Activated CD4-positive, alpha-beta memory T cell treated with anti-CD3 and anti-CD28 coated beads, Interleukin-2, amount 10 ng/mL, durations not matched to agents 7 days and 5 days (primary cell): Measurements from ENCODE around the gene ESRRB. TPM values are rescaled to one million over a fixed set of nuclear protein-coding genes. Genes with fewer than 3 reads are reported as not detected.

Source experiments
- CTCF ChIA-PET: fragments of 350-600 bp; sonication (Branson Sonifier 250); formaldehyde crosslinking; loops from one replicate; lab custom pipeline; 2021; ENCODE audit warnings: antibody characterized with exemption, inconsistent platforms; lab: Charles Lee
- POLR2A ChIA-PET: fragments of 350-600 bp; sonication (Branson Sonifier 250); formaldehyde crosslinking; loops from one replicate; lab custom pipeline; 2021; ENCODE audit warnings: antibody characterized with exemption; lab: Charles Lee
- DNase-seq: peaks from one replicate; pipeline ENCODE4 v3.0.0-alpha.2; 2020
- H3K27ac Mint-ChIP-seq: one replicate; pipeline ENCODE4 v1.8.0; 2021; ENCODE audit warnings: mild to moderate bottlenecking, mixed read lengths
- H3K27me3 Mint-ChIP-seq: one replicate; pipeline ENCODE4 v1.8.0; 2021; ENCODE audit warnings: mixed read lengths
- H3K36me3 Mint-ChIP-seq: one replicate; pipeline ENCODE4 v1.8.0; 2021; ENCODE audit warnings: low read depth, mixed read lengths
- H3K4me1 Mint-ChIP-seq: one replicate; pipeline ENCODE4 v1.8.0; 2021; ENCODE audit warnings: mixed read lengths
- H3K4me3 Mint-ChIP-seq: one replicate; pipeline ENCODE4 v1.8.0; 2021; ENCODE audit warnings: mild to moderate bottlenecking, mixed read lengths
- H3K9me3 Mint-ChIP-seq: one replicate; pipeline ENCODE4 v1.8.0; 2021; ENCODE audit warnings: mixed read lengths
- total RNA-seq, 2 experiments: library from RNA; stranded (reverse); gene quantifications; one replicate each; pipeline ENCODE4 v1.2.3, GENCODE V29; 2021

Gene ESRRB
- total RNA-seq, 2 experiments from 2014 or later = 0.05 to 0.10 TPM

DNA sequence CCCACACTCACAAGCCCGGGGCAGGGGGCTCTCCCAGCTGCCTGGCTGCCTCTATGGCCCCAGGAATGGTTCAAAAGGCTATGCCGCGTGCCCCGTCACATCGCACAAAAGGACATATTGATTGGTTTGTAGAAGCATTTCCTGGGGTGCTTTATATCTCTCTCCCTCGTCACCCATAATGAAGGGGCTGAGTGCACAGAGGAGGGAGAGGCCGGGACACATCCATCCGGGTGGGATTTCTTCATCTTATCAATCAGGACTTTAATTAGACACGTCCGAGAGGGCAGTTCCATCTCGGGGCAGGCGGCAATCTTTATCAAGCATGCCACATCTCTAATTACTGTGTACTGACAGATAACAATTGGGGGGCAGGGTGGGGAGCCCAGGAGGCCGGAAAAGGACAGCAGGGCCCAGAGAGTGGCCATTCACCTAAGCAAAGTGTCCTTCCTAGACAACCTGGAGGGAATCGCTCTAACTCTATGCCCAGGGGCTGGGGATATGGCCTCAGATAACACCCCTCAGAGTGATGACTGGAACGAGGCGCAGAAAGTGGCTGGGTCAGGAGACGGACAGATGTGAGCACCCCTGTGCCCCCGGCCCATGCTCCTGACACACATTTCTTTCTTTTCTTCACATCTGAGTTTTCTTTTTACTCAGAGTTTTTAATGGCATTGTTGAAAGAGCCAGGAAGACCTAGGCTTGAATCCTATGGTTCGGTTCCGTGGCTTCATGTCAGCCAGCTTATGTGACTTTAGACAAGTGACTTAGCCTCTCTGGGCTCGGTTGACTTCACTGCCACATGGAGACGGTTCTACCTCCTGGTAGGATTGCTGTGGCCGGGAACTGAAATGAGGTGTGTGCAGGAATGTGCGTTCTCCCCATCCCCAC, 36.0 kb upstream of the ESRRB start:
- H3K36me3 Mint-ChIP-seq = no peaks in the 10 kb centered on the region

DNA sequence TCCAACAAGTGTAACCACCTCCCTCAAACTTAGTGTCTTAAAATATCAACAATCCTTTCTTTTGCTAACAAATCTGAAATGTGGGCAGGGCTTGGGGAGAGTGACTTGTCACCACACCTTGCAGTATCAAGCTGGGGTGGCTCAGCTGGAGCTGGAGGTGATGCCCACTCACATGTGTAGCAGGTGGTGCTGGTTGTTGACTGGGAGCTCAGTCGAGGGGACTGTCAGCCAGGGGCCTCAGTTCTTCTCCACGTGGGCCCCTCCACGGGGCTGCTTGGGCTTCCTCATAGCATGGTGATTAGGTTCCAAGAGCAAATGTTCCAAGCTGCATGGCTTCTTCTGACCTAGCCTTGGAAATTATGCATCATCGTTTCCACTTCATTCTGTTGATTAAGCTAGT, 32.6 kb upstream of the ESRRB start:
- Mint-ChIP-seq H3K27me3 (peaks cover 6% of the 10 kb centered on the region), H3K27ac (no peak overlapping the region), H3K9me3 (no peaks in the 10 kb centered on the region), H3K36me3 (no peaks in the 10 kb centered on the region), H3K4me1 (no peaks in the 10 kb centered on the region), H3K4me3 (no peak overlapping the region)
- DNase-seq = no peak
- ChIA-PET POLR2A (no interaction called here), CTCF (interaction anchor here (0.9 kb wide), 1 partner anchor 292 kb away, joined by 3 read pairs; no protein-coding TSS in a partner anchor)

More for the DNA sequence above, 36.0 kb upstream of the ESRRB start:
- Mint-ChIP-seq H3K9me3 (no peaks in the 10 kb centered on the region), H3K27me3 (peaks cover 11% of the 10 kb centered on the region), H3K4me3 (no peak overlapping the region), H3K4me1 (no peaks in the 10 kb centered on the region), H3K27ac (no peak overlapping the region)
- CTCF ChIA-PET = interaction anchor here (1.0 kb wide), 1 partner anchor 289 kb away, joined by 3 read pairs; no protein-coding TSS in a partner anchor
- DNase-seq = no peak
- POLR2A ChIA-PET = no interaction called here

DNA sequence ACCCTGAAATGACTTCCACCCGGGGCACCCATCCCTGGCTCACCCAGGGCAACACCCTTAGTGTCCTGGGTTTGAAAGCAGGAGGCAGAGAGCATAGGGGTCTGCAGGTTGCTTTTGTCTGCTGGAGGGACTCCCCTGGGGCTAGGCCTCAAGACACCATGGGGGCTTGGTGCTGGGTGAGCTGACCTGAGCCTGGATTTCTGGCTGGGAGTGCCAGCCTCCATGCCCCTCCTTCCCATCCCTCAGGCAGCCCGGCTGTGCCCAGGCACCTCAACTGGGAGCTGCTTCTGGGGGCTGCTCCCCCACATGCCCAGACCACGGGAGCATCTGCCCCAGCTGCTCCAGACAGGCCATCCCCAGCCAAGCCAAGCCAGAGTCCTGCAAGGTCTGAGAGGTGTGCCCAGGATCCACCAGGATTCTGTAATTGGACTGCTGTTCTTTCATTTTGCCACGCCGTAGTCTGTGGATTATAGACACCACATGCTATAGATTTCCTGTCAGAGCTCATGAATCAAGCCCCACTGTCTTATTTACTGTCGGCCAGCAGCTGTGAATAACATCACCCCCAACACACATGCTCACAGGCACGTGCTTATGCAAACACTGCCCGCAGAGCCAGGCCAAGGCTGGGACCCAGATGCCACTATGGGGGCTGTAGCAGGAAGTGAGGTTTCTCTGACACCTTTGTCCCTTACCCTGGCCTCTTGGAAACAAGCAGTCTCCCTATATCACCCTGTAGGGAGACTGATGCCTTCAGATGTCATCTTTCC, 29.4 kb upstream of the ESRRB start:
- H3K27me3 Mint-ChIP-seq = peaks cover 7% of the 10 kb centered on the region
- DNase-seq = no peak
- no peaks in the 10 kb centered on the region for H3K9me3 Mint-ChIP-seq
- H3K36me3 Mint-ChIP-seq = no peaks in the 10 kb centered on the region
- no peaks in the 10 kb centered on the region for H3K4me1 Mint-ChIP-seq
- H3K4me3 Mint-ChIP-seq = no peak overlapping the region
- CTCF ChIA-PET = no interaction called here
- POLR2A ChIA-PET = no interaction called here
- H3K27ac Mint-ChIP-seq = no peak overlapping the region

DNA sequence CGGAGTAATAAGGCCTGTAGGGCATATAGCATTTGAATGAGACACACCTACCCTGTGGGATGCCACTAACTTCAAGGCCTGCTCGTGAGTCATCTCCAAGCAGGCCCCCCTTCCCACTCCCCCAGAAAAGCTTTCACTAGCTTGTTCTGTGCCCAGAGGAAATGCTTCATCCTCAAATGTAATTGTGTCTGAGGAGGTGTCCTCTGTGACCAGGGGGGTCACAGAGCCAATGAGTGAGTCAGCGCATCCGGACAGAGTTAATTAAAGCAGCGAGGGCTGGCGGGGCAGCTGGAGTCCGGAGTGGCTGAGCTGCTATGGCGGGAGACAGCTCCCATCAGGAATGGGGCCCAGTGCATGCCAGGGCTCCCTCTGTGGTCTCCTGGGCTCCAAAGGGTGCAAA, 27.0 kb upstream of the ESRRB start:
- DNase-seq = no peak
- Mint-ChIP-seq H3K4me1 (peaks cover 4% of the 10 kb centered on the region), H3K27ac (no peak overlapping the region), H3K4me3 (no peak overlapping the region), H3K36me3 (no peaks in the 10 kb centered on the region), H3K9me3 (no peaks in the 10 kb centered on the region), H3K27me3 (peaks cover 6% of the 10 kb centered on the region)
- ChIA-PET POLR2A (no interaction called here), CTCF (no interaction called here)

DNA sequence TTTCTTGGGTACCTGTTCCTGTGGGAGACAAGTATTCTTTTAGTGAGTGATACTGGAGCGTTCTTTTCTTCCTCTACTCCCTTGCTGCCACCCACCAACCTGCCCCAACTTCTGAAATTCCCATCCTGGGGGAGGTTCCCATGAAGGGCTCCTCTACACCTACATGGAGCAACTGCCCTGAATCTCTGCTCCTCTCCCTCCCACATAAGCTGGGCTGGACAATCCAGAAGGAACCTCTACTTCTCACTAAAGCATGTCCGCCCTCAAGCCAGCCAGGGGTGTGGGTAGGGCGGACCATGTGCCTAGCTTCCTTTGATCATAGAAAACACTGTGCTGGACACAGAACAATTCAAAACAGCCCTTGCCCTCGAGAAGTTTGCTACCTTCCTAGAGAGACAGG, 25.9 kb upstream of the ESRRB start:
- peaks cover 4% of the 10 kb centered on the region for H3K4me1 Mint-ChIP-seq
- DNase-seq = no peak
- ChIA-PET CTCF (interaction anchor here (6.6 kb wide), 1 partner anchor 298 kb away, joined by 95 read pairs; no protein-coding TSS in a partner anchor), POLR2A (no interaction called here)
- H3K27me3 Mint-ChIP-seq = peaks cover 6% of the 10 kb centered on the region
- H3K4me3 Mint-ChIP-seq = no peak overlapping the region
- no peak overlapping the region for H3K27ac Mint-ChIP-seq
- H3K9me3 Mint-ChIP-seq = no peaks in the 10 kb centered on the region
- H3K36me3 Mint-ChIP-seq = no peaks in the 10 kb centered on the region

DNA sequence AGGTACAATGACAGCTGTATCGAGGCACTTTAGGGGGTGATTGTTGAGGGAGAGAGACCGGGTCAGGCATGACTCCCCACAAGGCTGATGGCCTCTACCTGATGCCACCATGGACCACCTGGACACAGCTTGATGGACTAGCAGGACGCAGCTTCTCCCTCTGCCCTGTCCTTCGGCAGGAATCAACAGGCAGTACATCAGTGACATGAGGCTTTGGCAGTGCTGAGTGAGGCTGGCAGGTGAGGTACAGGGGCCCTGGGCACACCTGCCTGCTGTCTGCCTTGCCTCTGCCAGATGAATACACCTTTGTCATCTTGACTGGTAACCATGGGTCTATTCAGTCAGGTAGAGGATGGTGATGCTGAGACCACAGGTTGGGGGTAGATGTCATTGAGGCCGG, 25.3 kb upstream of the ESRRB start:
- DNase-seq = no peak
- peaks cover 12% of the 10 kb centered on the region for H3K27me3 Mint-ChIP-seq
- H3K9me3 Mint-ChIP-seq = no peaks in the 10 kb centered on the region
- CTCF ChIA-PET = interaction anchor here (6.6 kb wide), 1 partner anchor 299 kb away, joined by 95 read pairs; no protein-coding TSS in a partner anchor
- H3K4me3 Mint-ChIP-seq = no peak overlapping the region
- H3K27ac Mint-ChIP-seq = no peak overlapping the region
- peaks cover 4% of the 10 kb centered on the region for H3K4me1 Mint-ChIP-seq
- no peaks in the 10 kb centered on the region for H3K36me3 Mint-ChIP-seq
- POLR2A ChIA-PET = no interaction called here

DNA sequence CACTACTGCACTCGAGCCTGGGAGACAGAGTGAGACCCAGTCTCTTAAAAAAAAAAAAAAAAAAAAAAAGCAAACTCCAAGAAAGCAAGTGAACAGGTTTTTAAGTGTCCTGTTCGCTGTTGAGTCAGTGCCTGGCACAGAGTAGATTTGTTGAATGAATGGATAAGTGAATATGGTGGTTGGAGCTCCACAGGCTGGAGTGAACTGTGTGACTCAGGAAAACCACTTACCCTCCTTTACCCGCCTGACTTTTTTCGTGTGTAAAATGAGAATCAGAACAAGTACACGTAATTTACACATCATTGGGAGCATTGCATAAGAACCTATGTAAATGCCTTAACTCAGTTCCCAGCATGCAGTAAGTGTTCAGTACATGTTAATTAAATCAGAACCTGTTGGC, 24.0 kb upstream of the ESRRB start:
- no peak overlapping the region for H3K4me3 Mint-ChIP-seq
- ChIA-PET CTCF (interaction anchor here (0.7 to 6.6 kb wide), 12 partner anchors 14 to 643 kb away, joined by 3 to 95 read pairs (median 4); no protein-coding TSS in a partner anchor), POLR2A (no interaction called here)
- H3K36me3 Mint-ChIP-seq = no peaks in the 10 kb centered on the region
- H3K27ac Mint-ChIP-seq = no peak overlapping the region
- H3K4me1 Mint-ChIP-seq = peaks cover 4% of the 10 kb centered on the region
- no peak for DNase-seq
- H3K9me3 Mint-ChIP-seq = no peaks in the 10 kb centered on the region
- peaks cover 16% of the 10 kb centered on the region for H3K27me3 Mint-ChIP-seq

DNA sequence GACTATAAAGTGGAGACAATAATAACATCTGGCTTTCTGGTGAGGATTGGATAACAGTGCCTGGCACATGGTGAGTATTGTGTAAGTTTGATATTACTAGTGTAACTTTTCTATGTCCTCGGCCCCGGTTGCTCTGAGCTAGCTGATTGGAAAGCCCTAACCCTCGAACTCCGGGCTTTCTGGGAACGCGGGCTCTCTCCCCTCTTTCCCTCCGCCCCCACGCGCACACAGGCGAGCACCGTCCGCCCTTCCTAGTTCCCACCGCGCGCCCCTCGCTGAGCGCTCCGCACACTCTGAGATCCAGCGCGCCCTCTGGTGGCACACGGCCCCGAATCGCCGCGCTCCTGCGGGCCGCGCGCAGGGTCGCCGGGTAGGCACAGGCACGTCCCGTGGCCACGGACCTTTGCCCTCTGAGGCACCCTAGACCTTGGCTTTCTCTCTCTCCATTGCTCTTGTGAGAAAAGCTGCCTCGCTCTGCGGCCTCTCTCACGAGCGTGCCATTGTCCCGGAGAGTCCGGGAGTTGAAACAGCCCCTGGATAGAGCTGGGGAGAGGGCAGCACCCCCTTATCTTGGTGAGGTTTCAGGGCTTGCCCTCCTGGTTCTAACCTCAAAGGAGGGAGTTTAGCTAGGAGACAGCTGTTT, 23.2 kb upstream of the ESRRB start:
- ChIA-PET CTCF (interaction anchor here (0.6 to 6.6 kb wide), 12 partner anchors 15 to 644 kb away, joined by 3 to 95 read pairs (median 4); no protein-coding TSS in a partner anchor), POLR2A (no interaction called here)
- Mint-ChIP-seq H3K36me3 (no peaks in the 10 kb centered on the region), H3K27me3 (peaks cover 16% of the 10 kb centered on the region), H3K4me3 (no peak overlapping the region), H3K9me3 (no peaks in the 10 kb centered on the region), H3K27ac (no peak overlapping the region), H3K4me1 (peaks cover 4% of the 10 kb centered on the region)
- DNase-seq = peak; percentile 46

DNA sequence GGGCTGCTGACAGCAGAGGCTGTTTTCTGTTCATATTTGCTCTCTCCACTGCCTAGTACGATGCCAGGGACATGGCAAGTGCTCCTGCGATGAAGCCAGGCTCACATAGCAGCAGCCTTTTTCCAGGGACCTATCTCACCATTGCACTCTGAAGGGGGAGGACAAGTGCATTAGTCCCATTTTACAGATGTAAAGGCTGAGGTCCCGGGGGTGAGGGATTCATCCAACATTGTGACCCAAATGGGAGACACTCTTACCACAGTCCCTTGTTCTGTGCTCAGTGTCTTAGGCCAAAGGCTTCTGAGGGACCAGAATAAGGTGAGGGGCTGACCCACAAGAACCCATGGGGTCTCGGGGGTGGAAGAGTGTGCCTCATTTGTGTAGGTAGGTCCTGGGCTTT, 21.6 kb upstream of the ESRRB start:
- Mint-ChIP-seq H3K4me3 (no peak overlapping the region), H3K9me3 (no peaks in the 10 kb centered on the region), H3K27ac (no peak overlapping the region), H3K27me3 (peaks cover 16% of the 10 kb centered on the region), H3K36me3 (no peaks in the 10 kb centered on the region), H3K4me1 (peaks cover 4% of the 10 kb centered on the region)
- CTCF ChIA-PET = interaction anchor here (6.6 kb wide), 1 partner anchor 303 kb away, joined by 95 read pairs; no protein-coding TSS in a partner anchor
- no peak for DNase-seq
- POLR2A ChIA-PET = interaction anchor here (1.2 kb wide), 1 partner anchor 15 kb away, joined by 3 read pairs; no protein-coding TSS in a partner anchor

DNA sequence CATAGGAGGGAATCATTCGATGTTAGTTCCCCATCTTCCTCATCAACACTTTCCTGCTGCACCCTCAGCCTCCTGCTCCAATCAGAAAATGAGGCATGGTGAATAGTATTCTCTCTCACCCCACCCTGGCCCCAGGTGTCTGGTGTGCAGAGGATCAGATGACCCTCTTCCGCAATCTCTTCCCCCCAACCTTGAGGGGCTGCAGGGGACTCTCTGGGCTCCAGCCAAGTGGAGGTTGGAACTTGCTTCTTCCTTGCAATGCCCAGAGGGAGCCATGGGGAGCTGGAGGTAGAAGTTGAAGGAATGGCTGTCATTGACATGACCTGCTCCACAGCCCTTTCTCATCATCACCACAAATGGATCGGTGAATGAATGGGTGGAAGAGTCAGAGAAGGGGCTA, 20.2 kb upstream of the ESRRB start:
- Mint-ChIP-seq H3K4me3 (no peak overlapping the region), H3K27ac (no peak overlapping the region), H3K9me3 (no peaks in the 10 kb centered on the region), H3K27me3 (peaks cover 25% of the 10 kb centered on the region), H3K4me1 (peaks cover 4% of the 10 kb centered on the region), H3K36me3 (no peaks in the 10 kb centered on the region)
- POLR2A ChIA-PET = no interaction called here
- no peak for DNase-seq
- CTCF ChIA-PET = interaction anchor here (6.6 kb wide), 1 partner anchor 304 kb away, joined by 95 read pairs; no protein-coding TSS in a partner anchor

DNA sequence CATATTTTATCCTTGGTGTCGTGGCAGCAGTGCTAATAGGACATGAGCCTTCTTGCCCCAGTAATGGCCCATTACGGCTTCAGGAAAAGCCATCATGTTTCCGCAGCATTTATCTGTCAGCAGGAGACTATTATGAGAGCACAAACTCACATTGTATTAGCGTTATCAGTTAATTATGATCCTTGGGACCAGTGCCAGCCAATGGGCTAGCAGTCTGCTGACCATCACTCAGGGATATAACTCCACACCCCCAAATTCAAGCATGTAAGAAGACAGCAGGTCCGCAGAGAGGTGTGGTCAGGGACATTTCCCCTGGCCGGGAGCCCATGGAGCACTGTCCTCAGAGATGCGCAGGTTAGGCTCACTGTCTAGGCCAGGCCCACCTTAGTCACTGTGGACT, 4.9 kb upstream of the ESRRB start:
- DNase-seq = no peak
- Mint-ChIP-seq H3K4me3 (no peak overlapping the region), H3K4me1 (no peaks in the 10 kb centered on the region), H3K36me3 (no peaks in the 10 kb centered on the region), H3K27me3 (peaks cover 38% of the 10 kb centered on the region), H3K9me3 (no peaks in the 10 kb centered on the region), H3K27ac (no peak overlapping the region)
- POLR2A ChIA-PET = no interaction called here
- CTCF ChIA-PET = no interaction called here

DNA sequence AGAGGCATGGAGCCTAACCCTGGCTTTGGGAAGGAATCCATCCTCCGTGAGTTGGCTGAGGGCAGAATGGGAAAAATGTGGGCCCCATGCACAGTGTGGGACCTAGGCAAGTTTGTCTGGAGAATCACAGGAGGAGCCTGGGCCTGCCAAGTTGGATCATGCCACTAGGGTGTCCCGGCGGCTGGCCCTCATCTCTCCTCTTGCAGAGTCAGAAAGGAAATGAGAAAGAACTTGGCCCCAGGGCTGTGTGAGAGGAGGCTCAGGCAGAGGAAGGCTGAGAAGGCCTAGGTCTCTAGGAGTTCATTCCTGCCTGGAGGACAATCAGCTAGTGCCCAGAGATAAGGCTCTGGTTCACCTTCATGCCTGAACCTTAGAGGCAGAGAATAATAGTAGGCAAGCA, 2.5 kb upstream of the ESRRB start:
- Mint-ChIP-seq H3K27ac (no peak overlapping the region), H3K27me3 (peaks cover 50% of the 10 kb centered on the region), H3K9me3 (no peaks in the 10 kb centered on the region), H3K4me3 (no peak overlapping the region), H3K36me3 (no peaks in the 10 kb centered on the region), H3K4me1 (peaks cover 2% of the 10 kb centered on the region)
- POLR2A ChIA-PET = no interaction called here
- CTCF ChIA-PET = no interaction called here
- no peak for DNase-seq
